CD4-positive, alpha-beta T cell treated with Interleukin-21 for 1 hour (primary cell): ENCODE data around the gene ANAPC16.
"Not testable (repeated sequence)": the region's sequence is repeated elsewhere in the genome, so short reads cannot be mapped to it uniquely, and the experiment has no call there.

ENCODE experiments used
- DNase-seq: peaks from one replicate; pipeline ENCODE4 v3.0.0-alpha.2; 2020

Gene ANAPC16

GRCh38 chr10:72218325-72218724 lies 2.5 kb downstream of the ANAPC16 start:
- DNase-seq = no peak

- DNase-seq = peak; percentile 7
Measured at GRCh38 chr10:72218726-72219125, 2.9 kb downstream of the ANAPC16 start.

- DNase-seq = no peak
Measured at GRCh38 chr10:72219235-72219814, 3.5 kb downstream of the ANAPC16 start.

GRCh38 chr10:72220637-72221036 lies 4.8 kb downstream of the ANAPC16 start:
- no peak for DNase-seq

GRCh38 chr10:72221278-72221677 lies 5.5 kb downstream of the ANAPC16 start:
- no peak for DNase-seq

GRCh38 chr10:72223743-72224101 lies 7.9 kb downstream of the ANAPC16 start:
- DNase-seq = no peak

GRCh38 chr10:72224191-72224590 lies 8.4 kb downstream of the ANAPC16 start:
- not testable (repeated sequence) for DNase-seq

GRCh38 chr10:72226418-72227027 lies 10.7 kb downstream of the ANAPC16 start:
- DNase-seq = no peak

GRCh38 chr10:72227826-72228225 lies 12.0 kb downstream of the ANAPC16 start:
- no peak for DNase-seq

- DNase-seq = no peak
Measured at GRCh38 chr10:72228318-72228751, 12.5 kb downstream of the ANAPC16 start.

GRCh38 chr10:72229261-72230251 lies 13.7 kb downstream of the ANAPC16 start:
- DNase-seq = no peak

GRCh38 chr10:72233621-72234020 lies 17.8 kb downstream of the ANAPC16 start:
- DNase-seq = no peak

GRCh38 chr10:72234560-72235095 lies 18.8 kb downstream of the ANAPC16 start:
- DNase-seq = no peak

GRCh38 chr10:72235544-72236279 lies 19.9 kb downstream of the ANAPC16 start:
- no peak for DNase-seq

GRCh38 chr10:72238392-72239175 lies 22.8 kb downstream of the ANAPC16 start:
- DNase-seq = no peak

- DNase-seq = no peak
Measured at GRCh38 chr10:72239409-72239808, 23.6 kb downstream of the ANAPC16 start.

- no peak for DNase-seq
Measured at GRCh38 chr10:72240371-72240770, 24.6 kb downstream of the ANAPC16 start.

- DNase-seq = no peak
Measured at GRCh38 chr10:72241691-72242252, 26.0 kb downstream of the ANAPC16 start.

GRCh38 chr10:72242675-72243074 lies 26.9 kb downstream of the ANAPC16 start:
- DNase-seq = no peak

GRCh38 chr10:72243822-72244437 lies 28.1 kb downstream of the ANAPC16 start:
- DNase-seq = peak; percentile 22

GRCh38 chr10:72244573-72245038 lies 28.8 kb downstream of the ANAPC16 start:
- DNase-seq = no peak
